ENCODE measurements around the gene RHBDL2.

GRCh38 chr1:38941093-38941492 is 537 bp downstream of the RHBDL2 start:
- TF ChIP-seq, protein P1, sequence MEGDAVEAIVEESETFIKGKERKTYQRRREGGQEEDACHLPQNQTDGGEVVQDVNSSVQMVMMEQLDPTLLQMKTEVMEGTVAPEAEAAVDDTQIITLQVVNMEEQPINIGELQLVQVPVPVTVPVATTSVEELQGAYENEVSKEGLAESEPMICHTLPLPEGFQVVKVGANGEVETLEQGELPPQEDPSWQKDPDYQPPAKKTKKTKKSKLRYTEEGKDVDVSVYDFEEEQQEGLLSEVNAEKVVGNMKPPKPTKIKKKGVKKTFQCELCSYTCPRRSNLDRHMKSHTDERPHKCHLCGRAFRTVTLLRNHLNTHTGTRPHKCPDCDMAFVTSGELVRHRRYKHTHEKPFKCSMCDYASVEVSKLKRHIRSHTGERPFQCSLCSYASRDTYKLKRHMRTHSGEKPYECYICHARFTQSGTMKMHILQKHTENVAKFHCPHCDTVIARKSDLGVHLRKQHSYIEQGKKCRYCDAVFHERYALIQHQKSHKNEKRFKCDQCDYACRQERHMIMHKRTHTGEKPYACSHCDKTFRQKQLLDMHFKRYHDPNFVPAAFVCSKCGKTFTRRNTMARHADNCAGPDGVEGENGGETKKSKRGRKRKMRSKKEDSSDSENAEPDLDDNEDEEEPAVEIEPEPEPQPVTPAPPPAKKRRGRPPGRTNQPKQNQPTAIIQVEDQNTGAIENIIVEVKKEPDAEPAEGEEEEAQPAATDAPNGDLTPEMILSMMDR (conservative IDR thresholded peaks at IDR 0.05; ENCODE audit: low read length), result no peak
- TF ChIP-seq EZH2phosphoT487 (IDR thresholded peaks at IDR 0.05; ENCODE audit: borderline replicate concordance), result no peak

Measured in Loucy (cell line).